GM12878 (cell line): ENCODE measurements around the gene GPR39. TPM values are rescaled to one million over a fixed set of nuclear protein-coding genes. Genes with fewer than 3 reads are reported as not detected.

ENCODE experiments used
- ATAC-seq: fragments of 200-7000 bp; cut with Tn5 transposase; 3 replicates; pipeline ENCODE4 v1.9.1; 2020; ENCODE audit warnings: mild to moderate bottlenecking, moderate library complexity
- BruUV-seq: library from RNA; stranded (reverse); fragments of 400-500 nt; replicated peaks from 2 replicates; lab custom pipeline; 2021; lab: Mats Ljungman, UMichigan
- CTCF ChIA-PET: fragments of 300-600 bp; sonication (Branson Sonifier 250); formaldehyde crosslinking; extraction: SDS; loops from one replicate; lab custom pipeline; 2021; ENCODE audit warnings: inconsistent platforms; lab: Yijun Ruan, JAX
- POLR2A ChIA-PET: fragments of 350-600 bp; formaldehyde crosslinking; extraction: SDS; loops from one replicate; lab custom pipeline; 2021; ENCODE audit warnings: inconsistent platforms; lab: Charles Lee
- RAD21 ChIA-PET: fragments of 300-600 bp; sonication (Branson Sonifier 250); formaldehyde crosslinking; loops from one replicate; lab custom pipeline; 2023; ENCODE audit warnings: antibody characterized with exemption; ENCODE audit not compliant: unreplicated experiment; lab: Charles Lee
- SMC1A ChIA-PET: fragments of 300-600 bp; sonication (Branson Sonifier 250); formaldehyde crosslinking; loops from one replicate; lab custom pipeline; 2023; ENCODE audit not compliant: unreplicated experiment, uncharacterized antibody; lab: Charles Lee
- DNase-seq: peaks from one replicate; pipeline ENCODE4 v3.0.0-alpha.2; 2011; ENCODE audit warnings: low read depth, low spot score
- FAIRE-seq: peaks from 3 replicates; lab custom pipeline; 2011; peaks lifted over from hg19 to GRCh38; lab: Jason Lieb, UNC
- H2AFZ ChIP-seq: 2 replicates; pipeline ENCODE4 v1.6.0; 2011; ENCODE audit warnings: low read depth, low read length, control low read depth; ENCODE audit not compliant: control insufficient read depth
- H3K27ac ChIP-seq: 2 replicates; pipeline ENCODE4 v1.5.1; 2011; ENCODE audit warnings: control low read depth; ENCODE audit not compliant: control insufficient read depth, insufficient read depth
- H3K27me3 ChIP-seq, 2 experiments: replicated peaks in 1 of 2; 2 replicates each; pipeline versions ENCODE4 v1.6.0 to v1.6.1; 2011; ENCODE audit warnings: low read length in 1 of 2; ENCODE audit not compliant: control insufficient read depth in 2 of 2, insufficient read depth in 2 of 2
- H3K36me3 ChIP-seq, 2 experiments: 2 replicates each; pipeline ENCODE4 v1.5.1; 2011; ENCODE audit warnings: low read length in 1 of 2; ENCODE audit not compliant: control insufficient read depth in 2 of 2, insufficient read depth in 2 of 2
- H3K4me1 ChIP-seq: 2 replicates; pipeline ENCODE4 v1.6.1; 2011; ENCODE audit warnings: mild to moderate bottlenecking, low read length, moderate library complexity, mixed read lengths; ENCODE audit not compliant: control insufficient read depth, insufficient read depth
- H3K4me2 ChIP-seq: 2 replicates; pipeline ENCODE4 v1.6.0; 2011; ENCODE audit warnings: control low read depth; ENCODE audit not compliant: control insufficient read depth, insufficient read depth
- H3K4me3 ChIP-seq: fragments of 200-600 bp; sonication (generic); 2 replicates; pipeline ENCODE4 v1.5.1; 2016
- H3K79me2 ChIP-seq: 2 replicates; pipeline ENCODE4 v1.6.0; 2011; ENCODE audit warnings: low read length; ENCODE audit not compliant: control insufficient read depth, insufficient read depth
- H3K9ac ChIP-seq: 2 replicates; pipeline ENCODE4 v1.8.0; 2011; ENCODE audit warnings: low read length, control low read depth, mixed read lengths; ENCODE audit not compliant: control insufficient read depth, insufficient read depth
- H3K9me3 ChIP-seq: replicated peaks from 3 replicates; pipeline ENCODE4 v1.5.1; 2011; ENCODE audit warnings: mild to moderate bottlenecking, low read length; ENCODE audit not compliant: control insufficient read depth, insufficient read depth
- H4K20me1 ChIP-seq: 2 replicates; pipeline ENCODE4 v1.6.0; 2011; ENCODE audit not compliant: control insufficient read depth, insufficient read depth
- ASH2L ChIP-seq: fragments of 300-600, 200-600 bp; sonication (generic); IDR thresholded peaks from 2 replicates; pipeline ENCODE4 v1.6.1; 2017; ENCODE audit warnings: low read depth, mild to moderate bottlenecking, borderline replicate concordance
- BCL11A ChIP-seq: IDR thresholded peaks from 2 replicates; pipeline ENCODE4 v1.6.1; 2011; ENCODE audit warnings: low read depth, low read length
- DPF2 ChIP-seq: fragments of 450-650 bp; IDR thresholded peaks from 2 replicates; pipeline ENCODE4 v1.6.1; 2017; ENCODE audit warnings: mild to moderate bottlenecking
- EED ChIP-seq: sonication (generic); IDR thresholded peaks from 2 replicates; pipeline ENCODE4 v1.6.1; 2016; ENCODE audit warnings: antibody characterized with exemption, low read depth
- ELK1 ChIP-seq: IDR thresholded peaks from 2 replicates; pipeline ENCODE4 v1.6.1; 2012; ENCODE audit warnings: low read depth, low read length, improper control_type of control experiment
- EP300 ChIP-seq, 2 experiments: fragments of 150-350 bp in 1 of 2; IDR thresholded peaks; 2 replicates each; pipeline ENCODE4 v1.6.1; 2011 to 2012; ENCODE audit warnings: low read depth in 2 of 2, low read length in 2 of 2, borderline replicate concordance in 1 of 2, improper control_type of control experiment in 1 of 2, inconsistent platforms in 1 of 2; ENCODE audit not compliant: control insufficient read depth in 1 of 2
- EZH2 ChIP-seq: IDR thresholded peaks from 2 replicates; pipeline ENCODE4 v1.6.1; 2012; ENCODE audit warnings: low read depth, mild to moderate bottlenecking, control low read depth, inconsistent platforms, low read length, borderline replicate concordance; ENCODE audit not compliant: control insufficient read depth
- GABPA ChIP-seq: IDR thresholded peaks from 2 replicates; pipeline ENCODE4 v1.6.1; 2014; ENCODE audit warnings: antibody characterized with exemption, low read depth, mild to moderate bottlenecking, inconsistent platforms
- HDAC6 ChIP-seq: fragments of 200-600 bp; sonication (generic); IDR thresholded peaks from one replicate; pipeline ENCODE4 v1.8.0; 2017; ENCODE audit warnings: antibody characterized with exemption; ENCODE audit not compliant: unreplicated experiment
- HDGF ChIP-seq: fragments of 450-650 bp; IDR thresholded peaks from 2 replicates; pipeline ENCODE4 v1.6.1; 2016; ENCODE audit warnings: antibody characterized with exemption
- IKZF1 ChIP-seq: fragments of 450-650 bp; conservative IDR thresholded peaks from 2 replicates; pipeline ENCODE4 v1.6.1; 2017; ENCODE audit warnings: antibody characterized with exemption, mild to moderate bottlenecking
- MXI1 ChIP-seq: fragments of 150-350 bp; IDR thresholded peaks from 2 replicates; pipeline ENCODE4 v1.6.1; 2011; ENCODE audit warnings: low read depth, mild to moderate bottlenecking, inconsistent platforms, low read length, improper control_type of control experiment
- RBBP5 ChIP-seq: fragments of 200-600 bp; sonication (generic); conservative IDR thresholded peaks from 2 replicates; pipeline ENCODE4 v1.6.1; 2016
- TBL1XR1 ChIP-seq: IDR thresholded peaks from 2 replicates; pipeline ENCODE4 v1.6.1; 2012; ENCODE audit warnings: low read depth, low read length, improper control_type of control experiment
- WRNIP1 ChIP-seq: IDR thresholded peaks from 2 replicates; pipeline ENCODE4 v1.6.1; 2011; ENCODE audit warnings: low read depth, low read length, improper control_type of control experiment, borderline replicate concordance
- YBX1 ChIP-seq: fragments of 450-650 bp; IDR thresholded peaks from 2 replicates; pipeline ENCODE4 v1.6.1; 2016; ENCODE audit warnings: antibody characterized with exemption
- ZBED1 ChIP-seq: IDR thresholded peaks from 2 replicates; pipeline ENCODE4 v1.6.1; 2016; ENCODE audit warnings: borderline replicate concordance
- WGBS: methylation state at CpG from one replicate; pipeline ENCODE4 v1.1.6; 2016; ENCODE audit warnings: low lambda C conversion rate; ENCODE audit not compliant: insufficient replicate concordance, insufficient coverage; ENCODE audit errors: missing lambda C conversion rate; 5-methylcytosine and 5-hydroxymethylcytosine counted together
- in situ Hi-C: fragments of 300-500 bp; cut with MboI; formaldehyde crosslinking; loops from 9 replicates; pipeline ENCODE4 v1.14.3; 2018; ENCODE audit warnings: mixed read lengths
- intact Hi-C: fragments of 100-400 bp; cut with micrococcal nuclease; formaldehyde crosslinking; loops from one replicate; pipeline ENCODE4 v1.14.2; 2022; ENCODE audit not compliant: unreplicated experiment
- polyA plus RNA-seq, 11 experiments: library from polyadenylated mRNA; depleted of rRNA in 4 of 11; unstranded in 6 of 11; stranded (reverse) in 5 of 11; fragments of >200 nt; fragmentation: Nextera tagmentation in 4 of 11; fragmentation: Illumina TruSeq in 1 of 11; extraction: Ambion mirVana in 4 of 11; extraction: Trizol in 1 of 11; gene quantifications; 1 replicate in 1 of 11; 2 replicates in 10 of 11; pipeline versions ENCODE4 v1.2.1 to v1.2.3, GENCODE V29; 2011 to 2016; ENCODE audit warnings: inconsistent platforms in 2 of 11, missing spikeins in 2 of 11, low read depth in 1 of 11
- total RNA-seq, 4 experiments: library from RNA; depleted of rRNA in 3 of 4; stranded (reverse); fragments of >200 nt in 3 of 4; fragmentation: Illumina TruSeq in 1 of 4; extraction: Trizol in 1 of 4; gene quantifications; 2 replicates each; pipeline versions ENCODE4 v1.2.1 to v1.2.3, GENCODE V29; 2013 to 2021

GPR39 gene
- total and polyA plus RNA-seq, 10 of the 15 experiments (the other 5 are each of a cell fraction or from before 2014, with no cell fraction given), result 0.05 to 0.23 TPM; not detected in 8

GRCh38 chr2:132449868-132450267 lies 33.3 kb downstream of the GPR39 start (continued):
- no peak for TF ChIP-seq RBBP5

GRCh38 chr2:132460781-132461180 lies 44.2 kb downstream of the GPR39 start:
- H2AFZ ChIP-seq, result no peak overlapping the region
- no peak overlapping the region for H3K27ac ChIP-seq
- TF ChIP-seq DPF2 (no peak), BCL11A (no peak)
- no peaks in the 10 kb centered on the region for H3K79me2 ChIP-seq
- WGBS, result 0% methylated on average over 4 of the region's 4 CpGs
- ChIA-PET CTCF (no interaction called here), RAD21 (no interaction called here), SMC1A (no interaction called here), POLR2A (no interaction called here)
- H3K4me1 ChIP-seq, result no peaks in the 10 kb centered on the region
- no peak overlapping the region for H3K9ac ChIP-seq
- H4K20me1 ChIP-seq, result no peaks in the 10 kb centered on the region
- no peaks in the 10 kb centered on the region for H3K36me3 ChIP-seq
- no TSS peak for BruUV-seq
- no peaks in the 10 kb centered on the region for H3K27me3 ChIP-seq
- intact Hi-C loops (no loop called here), in situ Hi-C loops (no loop called here)
- no peak overlapping the region for H3K4me3 ChIP-seq
- DNase-seq (no peak), FAIRE-seq (no peak), ATAC-seq (no peak)
- H3K9me3 ChIP-seq, result no peaks in the 10 kb centered on the region; the same call in 1 of the 3 replicates
- no peak overlapping the region for H3K4me2 ChIP-seq

GRCh38 chr2:132462236-132462635 lies 45.6 kb downstream of the GPR39 start:
- Histone ChIP-seq H2AFZ (no peak overlapping the region), H3K4me2 (no peak overlapping the region), H3K4me3 (no peak overlapping the region), H3K4me1 (no peaks in the 10 kb centered on the region), H3K79me2 (no peaks in the 10 kb centered on the region), H3K36me3 (no peaks in the 10 kb centered on the region), H4K20me1 (no peaks in the 10 kb centered on the region), H3K27me3 (no peaks in the 10 kb centered on the region), H3K9ac (no peak overlapping the region), H3K9me3 (no peaks in the 10 kb centered on the region; the same call in 1 of the 3 replicates), H3K27ac (no peak overlapping the region)
- TF ChIP-seq TBL1XR1 (no peak), ZBED1 (no peak), ASH2L (no peak), ELK1 (no peak), IKZF1 (no peak), HDGF (no peak), WRNIP1 (no peak), EED (no peak), HDAC6 (no peak), YBX1 (no peak), EP300 (IDR thresholded peaks at IDR 0.05; ENCODE audit: borderline replicate concordance in 1 of 2, control insufficient read depth in 1 of 2, low read depth in 2 of 2, low read length in 2 of 2) (no peak), MXI1 (no peak), GABPA (no peak), EZH2 (no peak)
- ChIA-PET POLR2A (no interaction called here), RAD21 (no interaction called here), SMC1A (no interaction called here), CTCF (no interaction called here)
- 0% methylated on average over 1 of the region's 1 CpG for WGBS
- in situ Hi-C loops (no loop called here), intact Hi-C loops (no loop called here)
- no peak for FAIRE-seq
- ATAC-seq, result no peak
- no TSS peak for BruUV-seq
- no peak for DNase-seq
